RWPE2 (cell line): ENCODE results near the gene VIPR2.
A peak's percentile ranks its signal among the peaks of the same experiment; 100 is the strongest.

Source experiments
- ATAC-seq: fragments of 200-7000 bp; cut with Tn5 transposase; 3 replicates; pipeline ENCODE4 v1.9.1; 2021; ENCODE audit warnings: low read depth
- DNase-seq: peaks from one replicate; pipeline ENCODE4 v3.0.0-alpha.2; 2020; ENCODE audit warnings: low spot score
- H3K27ac ChIP-seq: fragments of 450-650 bp; 2 replicates; pipeline ENCODE4 v1.5.1; 2017; ENCODE audit warnings: mild to moderate bottlenecking; ENCODE audit not compliant: poor library complexity, severe bottlenecking
- H3K27me3 ChIP-seq: fragments of 250-450 bp; sonication (Bioruptor Pico); 2 replicates; pipeline ENCODE4 v1.5.1; 2021; ENCODE audit warnings: mild to moderate bottlenecking, moderate library complexity; ENCODE audit not compliant: insufficient read depth, poor library complexity, severe bottlenecking
- H3K36me3 ChIP-seq: fragments of 250-450 bp; sonication (Bioruptor Pico); 2 replicates; pipeline ENCODE4 v1.5.1; 2020; ENCODE audit warnings: low read depth, mild to moderate bottlenecking, moderate library complexity
- H3K4me1 ChIP-seq: fragments of 250-450 bp; sonication (Bioruptor Pico); 2 replicates; pipeline ENCODE4 v1.5.1; 2021; ENCODE audit warnings: mild to moderate bottlenecking, moderate library complexity; ENCODE audit not compliant: insufficient read depth, poor library complexity, severe bottlenecking
- H3K4me3 ChIP-seq: fragments of 250-450 bp; sonication (Bioruptor Pico); 2 replicates; pipeline ENCODE4 v1.5.1; 2021; ENCODE audit warnings: mild to moderate bottlenecking, moderate library complexity; ENCODE audit not compliant: severe bottlenecking
- H3K9me3 ChIP-seq: fragments of 250-450 bp; sonication (Bioruptor Pico); 2 replicates; pipeline ENCODE4 v1.5.1; 2021; ENCODE audit warnings: mild to moderate bottlenecking, moderate library complexity; ENCODE audit not compliant: severe bottlenecking
- CTCF ChIP-seq: fragments of 450-650 bp; IDR thresholded peaks from one replicate; pipeline ENCODE4 v1.5.1; 2017; ENCODE audit warnings: mild to moderate bottlenecking, moderate library complexity; ENCODE audit not compliant: poor library complexity, severe bottlenecking

VIPR2 gene

DNA sequence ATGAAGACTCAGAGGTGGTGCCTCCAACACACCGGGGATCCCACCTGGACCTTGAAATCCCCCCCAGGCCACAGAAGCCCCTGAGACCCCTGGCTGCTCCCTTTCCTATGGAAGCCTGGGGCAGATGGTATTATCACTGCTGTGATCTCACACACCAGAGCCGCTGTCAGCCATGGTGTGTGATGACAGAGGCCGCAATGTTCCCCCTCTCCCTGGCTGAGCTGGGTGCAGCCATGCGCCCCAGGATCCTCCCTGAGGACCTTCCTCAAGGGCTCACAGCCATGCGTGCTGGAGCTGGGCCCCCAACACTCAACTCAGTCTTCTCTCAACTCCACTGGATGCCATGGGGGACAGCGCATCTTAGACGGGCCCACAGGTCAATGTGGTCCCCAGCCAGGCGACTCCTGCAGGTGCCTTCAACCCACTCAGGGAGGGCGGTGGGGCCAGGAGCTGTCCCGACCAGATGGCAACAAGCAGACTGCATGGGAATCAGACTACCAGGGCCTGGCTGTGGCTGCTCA is 44.9 kb downstream of the VIPR2 start:
- peak; percentile 47 for DNase-seq
- Histone ChIP-seq H3K27ac (no peak overlapping the region), H3K4me3 (no peak overlapping the region), H3K27me3 (no peaks in the 10 kb centered on the region), H3K4me1 (no peaks in the 10 kb centered on the region), H3K9me3 (no peaks in the 10 kb centered on the region), H3K36me3 (no peaks in the 10 kb centered on the region)
- no peak for TF ChIP-seq CTCF
- no peak for ATAC-seq

DNA sequence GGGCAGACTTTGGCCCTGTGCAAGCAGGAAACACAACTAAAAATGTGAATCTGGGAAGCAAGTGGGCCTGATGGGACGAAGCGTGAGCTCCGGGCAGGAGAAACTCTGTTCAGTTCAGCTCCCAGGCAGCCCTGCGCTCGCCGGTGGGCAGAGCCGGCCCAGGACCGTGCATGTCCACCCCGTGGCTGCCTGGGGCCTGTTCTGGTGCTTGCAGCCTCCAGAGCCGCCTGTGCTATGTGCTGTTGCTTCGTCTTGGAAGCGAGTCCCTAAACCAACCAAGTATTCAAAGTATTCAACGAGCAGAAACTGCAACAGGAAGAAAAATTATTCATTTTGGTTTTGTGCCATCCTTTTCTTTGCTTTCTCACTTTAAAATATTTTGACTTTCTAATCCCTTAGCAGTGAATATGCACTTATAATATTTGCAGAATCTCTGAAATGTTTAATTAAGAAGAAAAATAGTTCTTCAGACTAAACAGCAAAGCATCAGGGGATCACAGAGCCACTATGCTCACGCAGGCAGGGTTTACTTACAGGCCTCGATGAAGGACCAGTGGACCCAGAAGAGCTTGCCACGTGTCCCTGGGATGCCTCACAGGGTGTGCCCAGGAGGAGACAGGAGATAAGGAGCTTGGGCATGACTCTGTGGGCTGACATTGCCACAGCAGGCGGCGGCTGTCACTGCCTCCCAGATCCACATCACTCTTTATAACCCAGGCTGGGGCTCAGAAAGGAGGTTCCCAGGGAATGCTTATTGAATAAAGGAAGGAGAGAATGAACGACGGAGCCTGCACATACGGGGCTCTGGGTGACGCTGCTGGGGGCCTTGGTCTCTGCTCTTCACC is 45.6 kb downstream of the VIPR2 start:
- Histone ChIP-seq H3K4me3 (no peak overlapping the region), H3K4me1 (no peaks in the 10 kb centered on the region), H3K27me3 (no peaks in the 10 kb centered on the region), H3K9me3 (no peaks in the 10 kb centered on the region), H3K36me3 (no peaks in the 10 kb centered on the region), H3K27ac (no peak overlapping the region)
- no peak for TF ChIP-seq CTCF
- ATAC-seq (no peak), DNase-seq (peak; percentile 19)

DNA sequence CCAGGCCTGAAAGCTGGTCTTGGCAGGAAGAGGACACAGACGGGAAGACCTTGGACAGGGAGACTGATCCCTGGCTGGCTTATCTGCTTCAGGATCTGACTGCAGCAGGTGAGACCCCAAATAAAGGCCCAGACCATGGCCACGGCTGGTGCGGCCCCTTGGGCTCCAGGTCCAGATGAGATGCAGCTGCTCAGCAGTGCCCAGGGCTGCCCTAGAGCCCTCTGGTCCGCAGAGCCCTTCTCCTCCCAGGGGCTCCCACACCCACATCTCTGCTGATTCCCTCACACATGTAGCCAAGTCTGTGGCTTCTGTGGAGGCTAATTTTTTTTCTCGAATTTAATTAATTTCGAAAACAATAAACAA is 46.3 kb downstream of the VIPR2 start:
- Histone ChIP-seq H3K9me3 (no peaks in the 10 kb centered on the region), H3K36me3 (no peaks in the 10 kb centered on the region), H3K27me3 (no peaks in the 10 kb centered on the region), H3K27ac (no peak overlapping the region), H3K4me1 (no peaks in the 10 kb centered on the region), H3K4me3 (no peak overlapping the region)
- no peak for ATAC-seq
- TF ChIP-seq CTCF, result no peak
- peak; percentile 16 for DNase-seq

- H3K27me3 ChIP-seq, result no peaks in the 10 kb centered on the region
- no peaks in the 10 kb centered on the region for H3K36me3 ChIP-seq
- peak; percentile 59 for DNase-seq
- H3K27ac ChIP-seq, result no peak overlapping the region
- H3K4me3 ChIP-seq, result no peak overlapping the region
- no peak for ATAC-seq
- H3K4me1 ChIP-seq, result no peaks in the 10 kb centered on the region
- TF ChIP-seq CTCF, result no peak
- no peaks in the 10 kb centered on the region for H3K9me3 ChIP-seq
These were observed 46.8 kb downstream of the VIPR2 start for GRCh38 chr7:159097661-159098423.
